DMS53 treated with DMSO at 0.1 percent for 48 hours (cell line): ENCODE data around the gene ATP2A3.

Source experiments
- DNase-seq: peaks from one replicate; lab custom pipeline; 2025; ENCODE audit not compliant: unreplicated experiment; lab: John Stamatoyannopoulos, UW

The ATP2A3 gene

GRCh38 chr17:3893720-3894116 lies 70.5 kb downstream of the ATP2A3 start:
- DNase-seq, result peak; percentile 55

- peak; percentile 82 for DNase-seq
Observed at GRCh38 chr17:3893003-3893719, 71.1 kb downstream of the ATP2A3 start, which contains the start of gene CAMKK1. Gene CAMKK1 (minus strand): TSS chr17:3893053. CDS start chr17:3885687, 7,366 bp downstream.

- peak; percentile 77 for DNase-seq
Observed at GRCh38 chr17:3892095-3892998, 71.9 kb downstream of the ATP2A3 start.

- DNase-seq, result peak; percentile 26
Observed at GRCh38 chr17:3891626-3892094, 72.6 kb downstream of the ATP2A3 start.

- no peak for DNase-seq
Observed at GRCh38 chr17:3890878-3891219, 73.4 kb downstream of the ATP2A3 start.

GRCh38 chr17:3890082-3890877 lies 74.0 kb downstream of the ATP2A3 start:
- peak; percentile 73 for DNase-seq

GRCh38 chr17:3889325-3890012 lies 74.8 kb downstream of the ATP2A3 start:
- DNase-seq, result no peak

GRCh38 chr17:3888343-3889171 lies 75.7 kb downstream of the ATP2A3 start:
- peak; percentile 74 for DNase-seq

GRCh38 chr17:3887804-3888203 lies 76.4 kb downstream of the ATP2A3 start:
- DNase-seq, result peak; percentile 34

GRCh38 chr17:3887394-3887793 lies 76.8 kb downstream of the ATP2A3 start:
- no peak for DNase-seq

- DNase-seq, result no peak
Observed at GRCh38 chr17:3886776-3887175, 77.5 kb downstream of the ATP2A3 start.

- DNase-seq, result no peak
Observed at GRCh38 chr17:3885970-3886369, 78.3 kb downstream of the ATP2A3 start.

- no peak for DNase-seq
Observed at GRCh38 chr17:3885271-3885670, 79.0 kb downstream of the ATP2A3 start.

GRCh38 chr17:3884188-3884587 lies 80.0 kb downstream of the ATP2A3 start:
- DNase-seq, result no peak

- DNase-seq, result no peak
Observed at GRCh38 chr17:3882276-3882675, 82.0 kb downstream of the ATP2A3 start.

- DNase-seq, result no peak
Observed at GRCh38 chr17:3880983-3881382, 83.3 kb downstream of the ATP2A3 start.

GRCh38 chr17:3879591-3880417 lies 84.4 kb downstream of the ATP2A3 start:
- DNase-seq, result no peak

- DNase-seq, result peak; percentile 27
Observed at GRCh38 chr17:3879186-3879585, 85.1 kb downstream of the ATP2A3 start.

GRCh38 chr17:3877220-3877619 lies 87.0 kb downstream of the ATP2A3 start:
- DNase-seq, result no peak
